ENCODE measurements around the gene GRAMD1A. TPM values are rescaled to one million over a fixed set of nuclear protein-coding genes. Genes with fewer than 3 reads are reported as not detected.

Gene GRAMD1A
- total RNA-seq, 1 experiment from 2014 or later, result 32.8 TPM

- DNase-seq (no peak), ATAC-seq (no peak)
- Histone ChIP-seq H3K27ac (ENCODE audit: low read length) (no peak within 1 kb of the TSS), H3K4me2 (ENCODE audit: low read length) (peak within 1 kb of the TSS; percentile 69), H3K9ac (ENCODE audit: low read length) (no peak within 1 kb of the TSS), H3K27me3 (ENCODE audit: low read length) (no peaks in the 10 kb centered on the region), H3K4me1 (ENCODE audit: insufficient read depth, low read length) (peaks cover 9% of the 10 kb centered on the region; the same call in 1 of the 2 replicates), H3K9me2 (replicated peaks; ENCODE audit: low read length) (no peaks in the 10 kb centered on the region), H3K4me3 (ENCODE audit: low read length) (peak within 1 kb of the TSS; percentile 44; the same call in 1 of the 2 replicates), H2AFZ (ENCODE audit: low read length) (peak within 1 kb of the TSS; percentile 61), H4K20me1 (ENCODE audit: low read length) (no peaks in the 10 kb centered on the region), H3K36me3 (ENCODE audit: low read depth, low read length) (no peaks in the 10 kb centered on the region), H3K79me2 (ENCODE audit: low read length) (no peaks in the 10 kb centered on the region), H3K9me3 (ENCODE audit: low read length) (no peaks in the 10 kb centered on the region), H3F3A (ENCODE audit: low read length, unreplicated experiment) (no peaks in the 10 kb centered on the region)
- no TSS peak for BruUV-seq (replicated peaks)
- POLR2A ChIA-PET (ENCODE audit: unreplicated experiment), result no interaction called here
- intact Hi-C loops (cut with micrococcal nuclease), result no loop called here
- CTCF ChIA-PET, result no interaction called here
- TF ChIP-seq EZH2phosphoT487 (IDR thresholded peaks at IDR 0.05; ENCODE audit: borderline replicate concordance, low read length), result no peak
- TF ChIP-seq, protein P1, sequence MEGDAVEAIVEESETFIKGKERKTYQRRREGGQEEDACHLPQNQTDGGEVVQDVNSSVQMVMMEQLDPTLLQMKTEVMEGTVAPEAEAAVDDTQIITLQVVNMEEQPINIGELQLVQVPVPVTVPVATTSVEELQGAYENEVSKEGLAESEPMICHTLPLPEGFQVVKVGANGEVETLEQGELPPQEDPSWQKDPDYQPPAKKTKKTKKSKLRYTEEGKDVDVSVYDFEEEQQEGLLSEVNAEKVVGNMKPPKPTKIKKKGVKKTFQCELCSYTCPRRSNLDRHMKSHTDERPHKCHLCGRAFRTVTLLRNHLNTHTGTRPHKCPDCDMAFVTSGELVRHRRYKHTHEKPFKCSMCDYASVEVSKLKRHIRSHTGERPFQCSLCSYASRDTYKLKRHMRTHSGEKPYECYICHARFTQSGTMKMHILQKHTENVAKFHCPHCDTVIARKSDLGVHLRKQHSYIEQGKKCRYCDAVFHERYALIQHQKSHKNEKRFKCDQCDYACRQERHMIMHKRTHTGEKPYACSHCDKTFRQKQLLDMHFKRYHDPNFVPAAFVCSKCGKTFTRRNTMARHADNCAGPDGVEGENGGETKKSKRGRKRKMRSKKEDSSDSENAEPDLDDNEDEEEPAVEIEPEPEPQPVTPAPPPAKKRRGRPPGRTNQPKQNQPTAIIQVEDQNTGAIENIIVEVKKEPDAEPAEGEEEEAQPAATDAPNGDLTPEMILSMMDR (conservative IDR thresholded peaks at IDR 0.05; ENCODE audit: low read depth, low read length), result no peak
- TF ChIP-seq EZH2 (IDR thresholded peaks at IDR 0.05; ENCODE audit: low read length, unreplicated experiment), result no peak
Measured at GRCh38 chr19:35041548-35042055, 41.5 kb downstream of the GRAMD1A start, which contains the start of gene HPN. Gene HPN, plus strand, starts transcription at chr19:35041721. Its CDS starts 786 bp downstream, at chr19:35042507.

GRCh38 chr19:35042056-35042730 is 42.1 kb downstream of the GRAMD1A start:
- H3K4me2 ChIP-seq (ENCODE audit: low read length), result no peak overlapping the region
- CTCF ChIA-PET, result no interaction called here
- no peaks in the 10 kb centered on the region for H3K79me2 ChIP-seq (ENCODE audit: low read length)
- no peaks in the 10 kb centered on the region for H3K27me3 ChIP-seq (ENCODE audit: low read length)
- no peak overlapping the region for H3K27ac ChIP-seq (ENCODE audit: low read length)
- intact Hi-C loops (cut with micrococcal nuclease), result no loop called here
- no peak for TF ChIP-seq EZH2 (IDR thresholded peaks at IDR 0.05; ENCODE audit: low read length, unreplicated experiment)
- TF ChIP-seq, protein P1 (conservative IDR thresholded peaks at IDR 0.05; ENCODE audit: low read depth, low read length), result no peak
- no peak for TF ChIP-seq EZH2phosphoT487 (IDR thresholded peaks at IDR 0.05; ENCODE audit: borderline replicate concordance, low read length)
- H3K9me3 ChIP-seq (ENCODE audit: low read length), result no peaks in the 10 kb centered on the region
- POLR2A ChIA-PET (ENCODE audit: unreplicated experiment), result no interaction called here
- H2AFZ ChIP-seq (ENCODE audit: low read length), result no peak overlapping the region
- H3K36me3 ChIP-seq (ENCODE audit: low read depth, low read length), result no peaks in the 10 kb centered on the region
- no peak for ATAC-seq
- BruUV-seq (replicated peaks), result no TSS peak
- no peaks in the 10 kb centered on the region for H3K9me2 ChIP-seq (replicated peaks; ENCODE audit: low read length)
- peaks cover 9% of the 10 kb centered on the region; the same call in 1 of the 2 replicates for H3K4me1 ChIP-seq (ENCODE audit: insufficient read depth, low read length)
- H4K20me1 ChIP-seq (ENCODE audit: low read length), result no peaks in the 10 kb centered on the region
- no peak overlapping the region for H3K4me3 ChIP-seq (ENCODE audit: low read length)
- no peak overlapping the region for H3K9ac ChIP-seq (ENCODE audit: low read length)
- DNase-seq, result no peak
- no peaks in the 10 kb centered on the region for H3F3A ChIP-seq (ENCODE audit: low read length, unreplicated experiment)

DNA sequence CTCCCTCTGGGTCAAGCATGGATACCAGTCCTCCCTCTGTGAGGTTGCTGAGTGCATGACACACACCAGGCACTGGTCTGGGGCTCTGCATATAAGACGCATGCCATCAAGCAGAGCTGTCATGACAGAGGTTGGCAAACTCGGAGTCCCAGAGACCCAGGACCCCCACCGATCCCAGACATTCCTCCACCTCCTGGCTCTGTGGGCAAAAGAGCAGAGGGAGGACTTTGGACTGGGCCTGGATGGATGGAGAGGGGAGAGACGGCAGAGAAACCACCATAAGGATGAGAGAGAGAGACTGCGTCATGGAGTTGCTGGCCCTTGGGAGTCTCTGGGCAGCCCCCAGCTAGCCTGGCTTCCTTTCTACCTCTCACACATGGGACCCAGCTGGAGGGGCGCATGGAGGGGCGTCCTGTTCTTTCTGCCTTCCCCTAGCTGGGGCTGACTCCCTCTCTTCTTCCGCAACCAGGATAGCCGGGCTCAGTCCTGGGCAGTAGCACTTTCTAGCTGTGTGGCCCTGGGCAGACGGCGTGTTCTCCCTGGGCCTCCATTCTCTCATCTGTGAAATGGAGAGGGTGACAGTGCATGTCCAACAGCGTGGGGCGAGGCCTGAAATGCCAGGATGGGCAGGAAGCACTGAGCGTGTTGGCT is 43.0 kb downstream of the GRAMD1A start:
- Histone ChIP-seq H3K27me3 (ENCODE audit: low read length) (no peaks in the 10 kb centered on the region), H3K4me1 (ENCODE audit: insufficient read depth, low read length) (peaks cover 9% of the 10 kb centered on the region; the same call in 1 of the 2 replicates), H3K27ac (ENCODE audit: low read length) (no peak overlapping the region), H3K9ac (ENCODE audit: low read length) (no peak overlapping the region), H3K4me2 (ENCODE audit: low read length) (no peak overlapping the region), H3K9me2 (replicated peaks; ENCODE audit: low read length) (no peaks in the 10 kb centered on the region), H4K20me1 (ENCODE audit: low read length) (no peaks in the 10 kb centered on the region), H3K79me2 (ENCODE audit: low read length) (no peaks in the 10 kb centered on the region), H2AFZ (ENCODE audit: low read length) (no peak overlapping the region), H3K4me3 (ENCODE audit: low read length) (no peak overlapping the region), H3K36me3 (ENCODE audit: low read depth, low read length) (no peaks in the 10 kb centered on the region), H3K9me3 (ENCODE audit: low read length) (no peaks in the 10 kb centered on the region), H3F3A (ENCODE audit: low read length, unreplicated experiment) (no peaks in the 10 kb centered on the region)
- no TSS peak for BruUV-seq (replicated peaks)
- TF ChIP-seq EZH2 (IDR thresholded peaks at IDR 0.05; ENCODE audit: low read length, unreplicated experiment) (no peak), EZH2phosphoT487 (IDR thresholded peaks at IDR 0.05; ENCODE audit: borderline replicate concordance, low read length) (no peak)
- TF ChIP-seq, protein P1 (conservative IDR thresholded peaks at IDR 0.05; ENCODE audit: low read depth, low read length), result no peak
- DNase-seq (no peak), ATAC-seq (no peak)
- intact Hi-C loops (cut with micrococcal nuclease), result no loop called here
- ChIA-PET POLR2A (ENCODE audit: unreplicated experiment) (no interaction called here), CTCF (no interaction called here)
